Measurements from ENCODE around the gene ZIC1. TPM values are rescaled to one million over a fixed set of nuclear protein-coding genes. Genes with fewer than 3 reads are reported as not detected.

The ZIC1 gene
- total and polyA plus RNA-seq, 2 of the 13 experiments (the other 11 are each of a cell fraction or from before 2014, with no cell fraction given): not detected

DNA sequence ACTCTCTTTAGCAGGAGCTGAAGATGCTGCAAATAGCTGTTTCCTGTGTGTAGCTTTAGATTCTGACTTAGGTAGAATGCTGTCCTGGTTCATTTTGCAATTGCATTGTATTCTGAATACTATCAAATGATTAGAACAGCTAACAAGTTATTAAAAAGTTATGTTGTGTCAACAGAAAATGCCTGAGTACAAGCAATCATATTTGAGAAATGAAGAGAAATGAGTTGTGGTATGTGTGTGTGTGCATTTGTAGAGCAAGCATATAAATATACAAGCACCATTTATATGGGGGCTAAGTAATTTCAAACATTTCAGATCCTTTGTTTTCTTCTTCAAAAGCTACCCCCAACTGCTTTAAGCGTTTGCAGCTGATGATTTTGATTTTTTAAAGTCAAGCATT is 7.8 kb downstream of the ZIC1 start:
- ChIA-PET POLR2A (no interaction called here), CTCF (ENCODE audit: low intra/inter-chr PET ratio, low total read pairs) (no interaction called here)
- 0% methylated on average over 1 of the region's 1 CpG for WGBS (ENCODE audit: low lambda C conversion rate)
- intact Hi-C loops (cut with micrococcal nuclease; ENCODE audit: unreplicated experiment) (no loop called here), in situ Hi-C loops (cut with HindIII; ENCODE audit: extremely low pct_ligation_motif_present, low pct_unique_long_range_greater_than_20kb) (no loop called here)
- no peak overlapping the region for H3K9ac ChIP-seq (ENCODE audit: insufficient read depth, low read depth, low read length)
- peaks cover 0 to 36% of the 10 kb centered on the region in 2 experiments; a peak in 3 of 5 replicates for H3K27me3 ChIP-seq (ENCODE audit: control insufficient read depth in 1 of 2, insufficient read depth in 2 of 2, low read length in 2 of 2)
- no peaks in the 10 kb centered on the region for H3K4me1 ChIP-seq (ENCODE audit: insufficient read depth, low read length)
- FAIRE-seq (no peak), ATAC-seq (no peak), DNase-seq (ENCODE audit: low spot score) (no peak)
- no peaks in the 10 kb centered on the region for H3K36me3 ChIP-seq (replicated peaks in 1 of 2; ENCODE audit: control insufficient read depth in 1 of 2, insufficient read depth in 2 of 2, low read length in 2 of 2)
- no peak overlapping the region for H2AFZ ChIP-seq (ENCODE audit: low read length)
- no peaks in the 10 kb centered on the region for H3K9me3 ChIP-seq (ENCODE audit: low read length)
- no peaks in the 10 kb centered on the region for H3K79me2 ChIP-seq (ENCODE audit: insufficient read depth, low read length)
- no peak overlapping the region for H3K27ac ChIP-seq (ENCODE audit: extremely low read length, insufficient read depth, low read length)
- no peaks in the 10 kb centered on the region for H4K20me1 ChIP-seq (ENCODE audit: insufficient read depth, low read length)
- no peak overlapping the region for H3K4me3 ChIP-seq (replicated peaks in 1 of 3; ENCODE audit: insufficient read depth in 1 of 3, low read depth in 2 of 3, low read length in 3 of 3)
- H3K4me2 ChIP-seq (ENCODE audit: low read depth, low read length): no peak overlapping the region
- no TSS peak for BruUV-seq (replicated peaks)
- TF ChIP-seq RBAK (CRISPR knock-in tag; IDR thresholded peaks at IDR 0.05) (no peak), ZNF549 (CRISPR knock-in tag; IDR thresholded peaks at IDR 0.05) (no peak), RXRB (CRISPR knock-in tag; IDR thresholded peaks at IDR 0.05; ENCODE audit: borderline replicate concordance) (no peak), DPF2 (CRISPR knock-in tag; IDR thresholded peaks at IDR 0.05; ENCODE audit: borderline replicate concordance, low read depth) (no peak), RBM39 (IDR thresholded peaks at IDR 0.05; ENCODE audit: low read depth, low read length, poor library complexity, severe bottlenecking) (no peak), AGO2 (optimal IDR thresholded peaks at IDR 0.05; ENCODE audit: low read depth, low read length) (no peak), RCOR2 (CRISPR knock-in tag; IDR thresholded peaks at IDR 0.05) (no peak), ZNF788 (CRISPR knock-in tag; IDR thresholded peaks at IDR 0.05; ENCODE audit: borderline replicate concordance) (no peak), ZBTB7A (CRISPR knock-in tag; IDR thresholded peaks at IDR 0.05) (no peak), ZNF333 (CRISPR knock-in tag; IDR thresholded peaks at IDR 0.05; ENCODE audit: borderline replicate concordance) (no peak), YEATS4 (CRISPR knock-in tag; IDR thresholded peaks at IDR 0.05; ENCODE audit: borderline replicate concordance) (no peak), ZNF235 (CRISPR knock-in tag; IDR thresholded peaks at IDR 0.05; ENCODE audit: borderline replicate concordance) (no peak)
- TF ChIP-seq, protein P1, sequence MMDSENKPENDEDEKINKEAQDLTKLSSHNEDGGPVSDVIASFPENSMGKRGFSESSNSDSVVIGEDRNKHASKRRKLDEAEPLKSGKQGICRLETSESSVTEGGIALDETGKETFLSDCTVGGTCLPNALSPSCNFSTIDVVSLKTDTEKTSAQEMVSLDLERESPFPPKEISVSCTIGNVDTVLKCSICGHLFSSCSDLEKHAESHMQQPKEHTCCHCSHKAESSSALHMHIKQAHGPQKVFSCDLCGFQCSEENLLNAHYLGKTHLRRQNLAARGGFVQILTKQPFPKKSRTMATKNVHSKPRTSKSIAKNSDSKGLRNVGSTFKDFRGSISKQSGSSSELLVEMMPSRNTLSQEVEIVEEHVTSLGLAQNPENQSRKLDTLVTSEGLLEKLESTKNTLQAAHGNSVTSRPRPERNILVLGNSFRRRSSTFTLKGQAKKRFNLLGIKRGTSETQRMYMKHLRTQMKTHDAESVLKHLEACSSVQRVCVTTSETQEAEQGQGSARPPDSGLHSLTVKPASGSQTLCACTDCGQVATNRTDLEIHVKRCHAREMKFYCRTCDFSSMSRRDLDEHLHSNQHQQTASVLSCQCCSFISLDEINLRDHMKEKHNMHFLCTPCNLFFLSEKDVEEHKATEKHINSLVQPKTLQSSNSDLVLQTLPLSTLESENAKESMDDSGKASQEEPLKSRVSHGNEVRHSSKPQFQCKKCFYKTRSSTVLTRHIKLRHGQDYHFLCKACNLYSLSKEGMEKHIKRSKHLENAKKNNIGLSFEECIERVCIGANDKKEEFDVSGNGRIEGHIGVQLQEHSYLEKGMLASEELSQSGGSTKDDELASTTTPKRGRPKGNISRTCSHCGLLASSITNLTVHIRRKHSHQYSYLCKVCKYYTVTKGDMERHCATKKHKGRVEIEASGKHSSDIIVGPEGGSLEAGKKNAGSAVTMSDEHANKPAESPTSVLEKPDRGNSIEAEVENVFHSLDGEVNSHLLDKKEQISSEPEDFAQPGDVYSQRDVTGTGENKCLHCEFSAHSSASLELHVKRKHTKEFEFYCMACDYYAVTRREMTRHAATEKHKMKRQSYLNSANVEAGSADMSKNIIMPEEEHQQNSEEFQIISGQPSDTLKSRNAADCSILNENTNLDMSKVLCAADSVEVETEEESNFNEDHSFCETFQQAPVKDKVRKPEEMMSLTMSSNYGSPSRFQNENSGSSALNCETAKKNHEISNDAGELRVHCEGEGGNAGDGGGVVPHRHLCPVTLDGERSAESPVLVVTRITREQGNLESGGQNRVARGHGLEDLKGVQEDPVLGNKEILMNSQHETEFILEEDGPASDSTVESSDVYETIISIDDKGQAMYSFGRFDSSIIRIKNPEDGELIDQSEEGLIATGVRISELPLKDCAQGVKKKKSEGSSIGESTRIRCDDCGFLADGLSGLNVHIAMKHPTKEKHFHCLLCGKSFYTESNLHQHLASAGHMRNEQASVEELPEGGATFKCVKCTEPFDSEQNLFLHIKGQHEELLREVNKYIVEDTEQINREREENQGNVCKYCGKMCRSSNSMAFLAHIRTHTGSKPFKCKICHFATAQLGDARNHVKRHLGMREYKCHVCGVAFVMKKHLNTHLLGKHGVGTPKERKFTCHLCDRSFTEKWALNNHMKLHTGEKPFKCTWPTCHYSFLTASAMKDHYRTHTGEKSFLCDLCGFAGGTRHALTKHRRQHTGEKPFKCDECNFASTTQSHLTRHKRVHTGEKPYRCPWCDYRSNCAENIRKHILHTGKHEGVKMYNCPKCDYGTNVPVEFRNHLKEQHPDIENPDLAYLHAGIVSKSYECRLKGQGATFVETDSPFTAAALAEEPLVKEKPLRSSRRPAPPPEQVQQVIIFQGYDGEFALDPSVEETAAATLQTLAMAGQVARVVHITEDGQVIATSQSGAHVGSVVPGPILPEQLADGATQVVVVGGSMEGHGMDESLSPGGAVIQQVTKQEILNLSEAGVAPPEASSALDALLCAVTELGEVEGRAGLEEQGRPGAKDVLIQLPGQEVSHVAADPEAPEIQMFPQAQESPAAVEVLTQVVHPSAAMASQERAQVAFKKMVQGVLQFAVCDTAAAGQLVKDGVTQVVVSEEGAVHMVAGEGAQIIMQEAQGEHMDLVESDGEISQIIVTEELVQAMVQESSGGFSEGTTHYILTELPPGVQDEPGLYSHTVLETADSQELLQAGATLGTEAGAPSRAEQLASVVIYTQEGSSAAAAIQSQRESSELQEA (CRISPR knock-in tag; IDR thresholded peaks at IDR 0.05; ENCODE audit: not compliant biosample characterization): no peak
- TF ChIP-seq, protein P2, sequence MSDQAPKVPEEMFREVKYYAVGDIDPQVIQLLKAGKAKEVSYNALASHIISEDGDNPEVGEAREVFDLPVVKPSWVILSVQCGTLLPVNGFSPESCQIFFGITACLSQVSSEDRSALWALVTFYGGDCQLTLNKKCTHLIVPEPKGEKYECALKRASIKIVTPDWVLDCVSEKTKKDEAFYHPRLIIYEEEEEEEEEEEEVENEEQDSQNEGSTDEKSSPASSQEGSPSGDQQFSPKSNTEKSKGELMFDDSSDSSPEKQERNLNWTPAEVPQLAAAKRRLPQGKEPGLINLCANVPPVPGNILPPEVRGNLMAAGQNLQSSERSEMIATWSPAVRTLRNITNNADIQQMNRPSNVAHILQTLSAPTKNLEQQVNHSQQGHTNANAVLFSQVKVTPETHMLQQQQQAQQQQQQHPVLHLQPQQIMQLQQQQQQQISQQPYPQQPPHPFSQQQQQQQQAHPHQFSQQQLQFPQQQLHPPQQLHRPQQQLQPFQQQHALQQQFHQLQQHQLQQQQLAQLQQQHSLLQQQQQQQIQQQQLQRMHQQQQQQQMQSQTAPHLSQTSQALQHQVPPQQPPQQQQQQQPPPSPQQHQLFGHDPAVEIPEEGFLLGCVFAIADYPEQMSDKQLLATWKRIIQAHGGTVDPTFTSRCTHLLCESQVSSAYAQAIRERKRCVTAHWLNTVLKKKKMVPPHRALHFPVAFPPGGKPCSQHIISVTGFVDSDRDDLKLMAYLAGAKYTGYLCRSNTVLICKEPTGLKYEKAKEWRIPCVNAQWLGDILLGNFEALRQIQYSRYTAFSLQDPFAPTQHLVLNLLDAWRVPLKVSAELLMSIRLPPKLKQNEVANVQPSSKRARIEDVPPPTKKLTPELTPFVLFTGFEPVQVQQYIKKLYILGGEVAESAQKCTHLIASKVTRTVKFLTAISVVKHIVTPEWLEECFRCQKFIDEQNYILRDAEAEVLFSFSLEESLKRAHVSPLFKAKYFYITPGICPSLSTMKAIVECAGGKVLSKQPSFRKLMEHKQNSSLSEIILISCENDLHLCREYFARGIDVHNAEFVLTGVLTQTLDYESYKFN (CRISPR knock-in tag; conservative IDR thresholded peaks at IDR 0.05): no peak
